Liver (tissue), 9 donors: ENCODE results near the gene PHLPP1. TPM values are rescaled to one million over a fixed set of nuclear protein-coding genes. Genes with fewer than 3 reads are reported as not detected.

Experiments
- DNase-seq: peaks from one replicate; pipeline ENCODE4 v3.0.0-alpha.2; 2017; ENCODE audit warnings: low spot score
- H3K27ac ChIP-seq, 2 donors: one replicate each; pipeline ENCODE4 v1.7.0; 2013; ENCODE audit warnings: inconsistent platforms in 2 of 2, low read length in 2 of 2, control low read depth in 1 of 2, low read depth in 1 of 2, mild to moderate bottlenecking in 1 of 2
- H3K27me3 ChIP-seq, 4 donors: one replicate each; pipeline versions ENCODE4 v1.6.1 to v1.7.0; 2013; ENCODE audit warnings: low read length in 3 of 4, inconsistent platforms in 1 of 4, mild to moderate bottlenecking in 1 of 4, moderate library complexity in 1 of 4; ENCODE audit not compliant: control insufficient read depth in 4 of 4, insufficient read depth in 4 of 4
- H3K36me3 ChIP-seq, 4 donors: one replicate each; pipeline versions ENCODE4 v1.6.1 to v1.7.0; 2013; ENCODE audit warnings: low read length in 3 of 4, mild to moderate bottlenecking in 3 of 4, low read depth in 1 of 4, moderate library complexity in 1 of 4; ENCODE audit not compliant: control insufficient read depth in 4 of 4, insufficient read depth in 3 of 4
- H3K4me1 ChIP-seq, 4 donors: one replicate each; pipeline versions ENCODE4 v1.6.1 to v1.7.0; 2013; ENCODE audit warnings: low read length in 3 of 4, mild to moderate bottlenecking in 3 of 4, moderate library complexity in 1 of 4; ENCODE audit not compliant: control insufficient read depth in 4 of 4, insufficient read depth in 4 of 4
- H3K4me3 ChIP-seq, 3 donors: one replicate each; pipeline versions ENCODE4 v1.6.1 to v1.7.0; 2013; ENCODE audit warnings: low read length in 3 of 3, control low read depth in 1 of 3, low read depth in 1 of 3, mild to moderate bottlenecking in 1 of 3
- H3K9ac ChIP-seq, 2 donors: one replicate each; pipeline ENCODE4 v1.7.0; 2013; ENCODE audit warnings: low read length in 2 of 2, mild to moderate bottlenecking in 2 of 2, moderate library complexity in 2 of 2, control low read depth in 1 of 2, low read depth in 1 of 2
- H3K9me3 ChIP-seq, 4 donors: one replicate each; pipeline versions ENCODE4 v1.6.1 to v1.7.0; 2013; ENCODE audit warnings: low read length in 3 of 4; ENCODE audit not compliant: control insufficient read depth in 4 of 4
- EGR1 ChIP-seq, 2 donors: IDR thresholded peaks; 2 replicates each; pipeline ENCODE4 v1.6.1; 2016 to 2018; ENCODE audit warnings: antibody characterized with exemption in 2 of 2, low read depth in 2 of 2
- FOXA1 ChIP-seq: IDR thresholded peaks from 2 replicates; pipeline ENCODE4 v1.6.1; 2016; ENCODE audit warnings: antibody characterized with exemption
- FOXA2 ChIP-seq: IDR thresholded peaks from 2 replicates; pipeline ENCODE4 v1.6.1; 2016; ENCODE audit warnings: antibody characterized with exemption
- GABPA ChIP-seq, 2 donors: IDR thresholded peaks in 1 of 2; conservative IDR thresholded peaks in 1 of 2; 2 replicates each; pipeline ENCODE4 v1.6.1; 2016; ENCODE audit warnings: antibody characterized with exemption in 2 of 2, mild to moderate bottlenecking in 1 of 2, moderate library complexity in 1 of 2
- HNF4A ChIP-seq, 2 donors: conservative IDR thresholded peaks; 2 replicates each; pipeline ENCODE4 v1.6.1; 2016; ENCODE audit warnings: antibody characterized with exemption in 2 of 2, mild to moderate bottlenecking in 2 of 2
- HNF4G ChIP-seq: IDR thresholded peaks from 2 replicates; pipeline ENCODE4 v1.6.1; 2016; ENCODE audit warnings: antibody characterized with exemption
- JUND ChIP-seq, 2 donors: IDR thresholded peaks; 2 replicates each; pipeline ENCODE4 v1.6.1; 2016; ENCODE audit warnings: antibody characterized with exemption in 2 of 2
- NR2F2 ChIP-seq: IDR thresholded peaks from 2 replicates; pipeline ENCODE4 v1.6.1; 2016; ENCODE audit warnings: antibody characterized with exemption
- RAD21 ChIP-seq, 2 donors: IDR thresholded peaks; 2 replicates each; pipeline ENCODE4 v1.6.1; 2016; ENCODE audit warnings: antibody characterized with exemption in 2 of 2, mild to moderate bottlenecking in 2 of 2
- RXRA ChIP-seq, 2 donors: IDR thresholded peaks; 2 replicates each; pipeline ENCODE4 v1.6.1; 2017 to 2018; ENCODE audit warnings: antibody characterized with exemption in 2 of 2, mild to moderate bottlenecking in 1 of 2
- SP1 ChIP-seq: IDR thresholded peaks from 2 replicates; pipeline ENCODE4 v1.6.1; 2018; ENCODE audit warnings: antibody characterized with exemption, mild to moderate bottlenecking
- TAF1 ChIP-seq: conservative IDR thresholded peaks from 2 replicates; pipeline ENCODE4 v1.6.1; 2016; ENCODE audit warnings: antibody characterized with exemption, mild to moderate bottlenecking
- YY1 ChIP-seq: IDR thresholded peaks from 2 replicates; pipeline ENCODE4 v1.6.1; 2016; ENCODE audit warnings: antibody characterized with exemption, mild to moderate bottlenecking
- WGBS: extraction: QIAGEN DNeasy Blood & Tissue Kit; methylation state at CpG from one replicate; pipeline ENCODE4 v1.1.7; 2013; 5-methylcytosine and 5-hydroxymethylcytosine counted together
- polyA plus RNA-seq, 2 donors: library from polyadenylated mRNA; stranded (reverse) in 1 of 2; unstranded in 1 of 2; fragments of 200-250 nt in 1 of 2; fragments of >200 nt in 1 of 2; fragmentation: Nextera tagmentation in 1 of 2; extraction: Ambion mirVana in 1 of 2; gene quantifications; one replicate each; pipeline versions ENCODE4 v1.2.1 to v1.2.3, GENCODE V29; 2013 to 2015
- total RNA-seq, 2 donors: library from RNA; depleted of rRNA; stranded (reverse); fragments of >200 nt; gene quantifications; one replicate each; pipeline ENCODE4 v1.2.3, GENCODE V29; 2014
- TF ChIP-seq, protein P1 (sequence below): IDR thresholded peaks from 2 replicates; pipeline ENCODE4 v1.6.1; 2016; ENCODE audit warnings: antibody characterized with exemption, mild to moderate bottlenecking
- TF ChIP-seq, protein P2 (sequence below): IDR thresholded peaks from 2 replicates; pipeline ENCODE4 v1.6.1; 2016; ENCODE audit warnings: antibody characterized with exemption
- TF ChIP-seq, protein P3 (sequence below): IDR thresholded peaks from 2 replicates; pipeline ENCODE4 v1.6.1; 2016; ENCODE audit warnings: antibody characterized with exemption
- TF ChIP-seq, protein P4 (sequence below): IDR thresholded peaks from 2 replicates; pipeline ENCODE4 v1.6.1; 2016; ENCODE audit warnings: antibody characterized with exemption
- TF ChIP-seq, protein P5 (sequence below): fragments of 150-350 bp; IDR thresholded peaks from 2 replicates; pipeline ENCODE4 v1.5.1; 2017; ENCODE audit warnings: improper control_type of control experiment, low read depth, low read length; ENCODE audit not compliant: missing input control
- donor health status: healthy.
- donor health status: healthy.
- donor health status: healthy.
- donor health status: healthy.
- donor health status: healthy.

The PHLPP1 gene
- total and polyA plus RNA-seq, 4 donors = 4.2 to 14.5 (median 8.6) TPM

DNA sequence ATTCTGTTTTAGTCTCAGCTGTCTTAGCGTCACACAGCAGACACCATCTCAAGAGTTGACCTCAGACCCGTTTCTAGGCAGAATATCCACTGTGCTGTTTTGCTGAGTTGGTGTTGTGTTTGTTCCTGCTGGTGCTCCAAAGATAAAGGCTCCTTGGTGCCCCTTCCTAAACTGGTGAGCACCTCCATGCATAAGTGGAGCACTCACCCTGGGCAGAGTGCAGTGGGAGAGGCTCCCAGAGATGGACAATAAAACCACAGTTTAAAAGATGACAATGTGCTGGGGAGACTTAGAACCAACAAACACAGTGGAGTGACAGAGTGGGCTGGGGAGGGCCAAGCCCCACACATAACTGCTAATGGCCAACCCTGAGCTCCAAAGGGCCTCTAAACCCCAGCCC is 271.1 kb downstream of the PHLPP1 start:
- Histone ChIP-seq H3K36me3 (no peaks in the 10 kb centered on the region), H3K4me1 (peaks cover 2 to 11% (median 6%) of the 10 kb centered on the region in 4 donors), H3K27me3 (no peaks in the 10 kb centered on the region), H3K9me3 (no peaks in the 10 kb centered on the region), H3K27ac (no peak overlapping the region), H3K4me3 (no peak overlapping the region), H3K9ac (no peak overlapping the region)
- no peak for DNase-seq
- WGBS = 80% methylated on average over 2 of the region's 2 CpGs
- TF ChIP-seq GABPA (IDR thresholded peaks at IDR 0.05 in 1 of 2, conservative IDR thresholded peaks at IDR 0.05 in 1 of 2) = no peak
- TF ChIP-seq, protein P1, sequence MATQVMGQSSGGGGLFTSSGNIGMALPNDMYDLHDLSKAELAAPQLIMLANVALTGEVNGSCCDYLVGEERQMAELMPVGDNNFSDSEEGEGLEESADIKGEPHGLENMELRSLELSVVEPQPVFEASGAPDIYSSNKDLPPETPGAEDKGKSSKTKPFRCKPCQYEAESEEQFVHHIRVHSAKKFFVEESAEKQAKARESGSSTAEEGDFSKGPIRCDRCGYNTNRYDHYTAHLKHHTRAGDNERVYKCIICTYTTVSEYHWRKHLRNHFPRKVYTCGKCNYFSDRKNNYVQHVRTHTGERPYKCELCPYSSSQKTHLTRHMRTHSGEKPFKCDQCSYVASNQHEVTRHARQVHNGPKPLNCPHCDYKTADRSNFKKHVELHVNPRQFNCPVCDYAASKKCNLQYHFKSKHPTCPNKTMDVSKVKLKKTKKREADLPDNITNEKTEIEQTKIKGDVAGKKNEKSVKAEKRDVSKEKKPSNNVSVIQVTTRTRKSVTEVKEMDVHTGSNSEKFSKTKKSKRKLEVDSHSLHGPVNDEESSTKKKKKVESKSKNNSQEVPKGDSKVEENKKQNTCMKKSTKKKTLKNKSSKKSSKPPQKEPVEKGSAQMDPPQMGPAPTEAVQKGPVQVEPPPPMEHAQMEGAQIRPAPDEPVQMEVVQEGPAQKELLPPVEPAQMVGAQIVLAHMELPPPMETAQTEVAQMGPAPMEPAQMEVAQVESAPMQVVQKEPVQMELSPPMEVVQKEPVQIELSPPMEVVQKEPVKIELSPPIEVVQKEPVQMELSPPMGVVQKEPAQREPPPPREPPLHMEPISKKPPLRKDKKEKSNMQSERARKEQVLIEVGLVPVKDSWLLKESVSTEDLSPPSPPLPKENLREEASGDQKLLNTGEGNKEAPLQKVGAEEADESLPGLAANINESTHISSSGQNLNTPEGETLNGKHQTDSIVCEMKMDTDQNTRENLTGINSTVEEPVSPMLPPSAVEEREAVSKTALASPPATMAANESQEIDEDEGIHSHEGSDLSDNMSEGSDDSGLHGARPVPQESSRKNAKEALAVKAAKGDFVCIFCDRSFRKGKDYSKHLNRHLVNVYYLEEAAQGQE = no peak
- TF ChIP-seq SP1 = no peak
- no peak for TF ChIP-seq YY1
- no peak for TF ChIP-seq TAF1
- TF ChIP-seq RAD21 (IDR thresholded peaks at IDR 0.05) = no peak
- no peak for TF ChIP-seq JUND (IDR thresholded peaks at IDR 0.05)
- no peak for TF ChIP-seq RXRA (IDR thresholded peaks at IDR 0.05)
- no peak for TF ChIP-seq EGR1 (IDR thresholded peaks at IDR 0.05; ENCODE audit: low read depth in 2 of 2)
- TF ChIP-seq FOXA1 = no peak
- TF ChIP-seq, protein P2, sequence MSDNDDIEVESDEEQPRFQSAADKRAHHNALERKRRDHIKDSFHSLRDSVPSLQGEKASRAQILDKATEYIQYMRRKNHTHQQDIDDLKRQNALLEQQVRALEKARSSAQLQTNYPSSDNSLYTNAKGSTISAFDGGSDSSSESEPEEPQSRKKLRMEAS = no peak
- TF ChIP-seq, protein P3, sequence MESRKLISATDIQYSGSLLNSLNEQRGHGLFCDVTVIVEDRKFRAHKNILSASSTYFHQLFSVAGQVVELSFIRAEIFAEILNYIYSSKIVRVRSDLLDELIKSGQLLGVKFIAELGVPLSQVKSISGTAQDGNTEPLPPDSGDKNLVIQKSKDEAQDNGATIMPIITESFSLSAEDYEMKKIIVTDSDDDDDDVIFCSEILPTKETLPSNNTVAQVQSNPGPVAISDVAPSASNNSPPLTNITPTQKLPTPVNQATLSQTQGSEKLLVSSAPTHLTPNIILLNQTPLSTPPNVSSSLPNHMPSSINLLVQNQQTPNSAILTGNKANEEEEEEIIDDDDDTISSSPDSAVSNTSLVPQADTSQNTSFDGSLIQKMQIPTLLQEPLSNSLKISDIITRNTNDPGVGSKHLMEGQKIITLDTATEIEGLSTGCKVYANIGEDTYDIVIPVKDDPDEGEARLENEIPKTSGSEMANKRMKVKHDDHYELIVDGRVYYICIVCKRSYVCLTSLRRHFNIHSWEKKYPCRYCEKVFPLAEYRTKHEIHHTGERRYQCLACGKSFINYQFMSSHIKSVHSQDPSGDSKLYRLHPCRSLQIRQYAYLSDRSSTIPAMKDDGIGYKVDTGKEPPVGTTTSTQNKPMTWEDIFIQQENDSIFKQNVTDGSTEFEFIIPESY = no peak
- TF ChIP-seq, protein P4, sequence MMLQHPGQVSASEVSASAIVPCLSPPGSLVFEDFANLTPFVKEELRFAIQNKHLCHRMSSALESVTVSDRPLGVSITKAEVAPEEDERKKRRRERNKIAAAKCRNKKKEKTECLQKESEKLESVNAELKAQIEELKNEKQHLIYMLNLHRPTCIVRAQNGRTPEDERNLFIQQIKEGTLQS = no peak
- TF ChIP-seq NR2F2 = no peak
- TF ChIP-seq, protein P5, sequence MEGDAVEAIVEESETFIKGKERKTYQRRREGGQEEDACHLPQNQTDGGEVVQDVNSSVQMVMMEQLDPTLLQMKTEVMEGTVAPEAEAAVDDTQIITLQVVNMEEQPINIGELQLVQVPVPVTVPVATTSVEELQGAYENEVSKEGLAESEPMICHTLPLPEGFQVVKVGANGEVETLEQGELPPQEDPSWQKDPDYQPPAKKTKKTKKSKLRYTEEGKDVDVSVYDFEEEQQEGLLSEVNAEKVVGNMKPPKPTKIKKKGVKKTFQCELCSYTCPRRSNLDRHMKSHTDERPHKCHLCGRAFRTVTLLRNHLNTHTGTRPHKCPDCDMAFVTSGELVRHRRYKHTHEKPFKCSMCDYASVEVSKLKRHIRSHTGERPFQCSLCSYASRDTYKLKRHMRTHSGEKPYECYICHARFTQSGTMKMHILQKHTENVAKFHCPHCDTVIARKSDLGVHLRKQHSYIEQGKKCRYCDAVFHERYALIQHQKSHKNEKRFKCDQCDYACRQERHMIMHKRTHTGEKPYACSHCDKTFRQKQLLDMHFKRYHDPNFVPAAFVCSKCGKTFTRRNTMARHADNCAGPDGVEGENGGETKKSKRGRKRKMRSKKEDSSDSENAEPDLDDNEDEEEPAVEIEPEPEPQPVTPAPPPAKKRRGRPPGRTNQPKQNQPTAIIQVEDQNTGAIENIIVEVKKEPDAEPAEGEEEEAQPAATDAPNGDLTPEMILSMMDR = no peak
- TF ChIP-seq FOXA2 = no peak
- no peak for TF ChIP-seq HNF4G
- TF ChIP-seq HNF4A (conservative IDR thresholded peaks at IDR 0.05) = no peak
